Spinal cord (tissue), 10 donors: ENCODE measurements around the gene PIGZ. TPM values are rescaled to one million over a fixed set of nuclear protein-coding genes. Genes with fewer than 3 reads are reported as not detected.

ENCODE experiments used
- DNase-seq, 6 donors: peaks; one replicate each; pipeline versions ENCODE4 v3.0.0 to v3.0.0-alpha.2; 2013 to 2015; ENCODE audit warnings: low spot score in 6 of 6, low read depth in 4 of 6
- H3K27ac ChIP-seq: one replicate; pipeline ENCODE4 v1.5.1; 2013; ENCODE audit warnings: low read depth, low read length, control low read depth
- H3K27me3 ChIP-seq: one replicate; pipeline ENCODE4 v1.6.1; 2013; ENCODE audit warnings: low read length; ENCODE audit not compliant: control insufficient read depth, insufficient read depth
- H3K36me3 ChIP-seq: one replicate; pipeline ENCODE4 v1.6.1; 2013; ENCODE audit warnings: low read length; ENCODE audit not compliant: control insufficient read depth, insufficient read depth
- H3K4me1 ChIP-seq: one replicate; pipeline ENCODE4 v1.6.1; 2013; ENCODE audit warnings: low read length; ENCODE audit not compliant: control insufficient read depth, insufficient read depth
- H3K4me3 ChIP-seq: one replicate; pipeline ENCODE4 v1.5.1; 2013; ENCODE audit warnings: low read depth, low read length, control low read depth
- H3K9me3 ChIP-seq: one replicate; pipeline ENCODE4 v1.6.1; 2013; ENCODE audit warnings: low read length; ENCODE audit not compliant: control insufficient read depth, insufficient read depth
- WGBS: methylation state at CpG from one replicate; pipeline ENCODE4 v1.1.5; 2013; ENCODE audit warnings: missing lambda C conversion rate; ENCODE audit not compliant: insufficient coverage; 5-methylcytosine and 5-hydroxymethylcytosine counted together
- polyA plus RNA-seq, 2 donors: library from polyadenylated mRNA; unstranded; fragments of 120-200 nt; gene quantifications; one replicate each; pipeline ENCODE4 v1.2.1, GENCODE V29; 2013; ENCODE audit not compliant: insufficient read length in 2 of 2
- total RNA-seq, 2 donors: library from RNA; depleted of rRNA in 1 of 2; stranded (reverse); fragments of 120-200 nt in 1 of 2; fragments of >200 nt in 1 of 2; gene quantifications; one replicate each; pipeline versions ENCODE4 v1.2.3 to v1.2.4, GENCODE V29; 2013 to 2014
- donor health status: healthy.

PIGZ gene
- total and polyA plus RNA-seq, 4 donors, result 3.0 to 15.0 (median 6.9) TPM

DNA sequence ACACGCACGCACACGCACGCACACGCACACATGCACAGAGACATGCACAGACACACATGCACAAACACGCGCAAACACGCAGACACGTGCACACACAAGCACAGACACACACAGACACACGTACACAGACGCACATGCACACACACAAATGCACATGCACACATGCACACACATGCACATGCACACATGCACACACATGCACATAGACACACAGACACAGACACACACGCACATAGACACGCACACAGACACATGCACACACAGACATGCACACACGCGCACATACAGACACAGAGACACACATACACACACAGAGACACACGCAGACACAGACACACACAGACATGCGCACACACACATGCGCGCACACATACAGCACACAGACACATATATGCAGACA, 26.4 kb upstream of the PIGZ start:
- WGBS, result 94% methylated on average over 17 of the region's 19 CpGs
- no peaks in the 10 kb centered on the region for H3K36me3 ChIP-seq
- H3K4me1 ChIP-seq, result peaks cover 3% of the 10 kb centered on the region
- no peak overlapping the region for H3K4me3 ChIP-seq
- no peaks in the 10 kb centered on the region for H3K27me3 ChIP-seq
- no peaks in the 10 kb centered on the region for H3K9me3 ChIP-seq
- no peak for DNase-seq
- H3K27ac ChIP-seq, result no peak overlapping the region

DNA sequence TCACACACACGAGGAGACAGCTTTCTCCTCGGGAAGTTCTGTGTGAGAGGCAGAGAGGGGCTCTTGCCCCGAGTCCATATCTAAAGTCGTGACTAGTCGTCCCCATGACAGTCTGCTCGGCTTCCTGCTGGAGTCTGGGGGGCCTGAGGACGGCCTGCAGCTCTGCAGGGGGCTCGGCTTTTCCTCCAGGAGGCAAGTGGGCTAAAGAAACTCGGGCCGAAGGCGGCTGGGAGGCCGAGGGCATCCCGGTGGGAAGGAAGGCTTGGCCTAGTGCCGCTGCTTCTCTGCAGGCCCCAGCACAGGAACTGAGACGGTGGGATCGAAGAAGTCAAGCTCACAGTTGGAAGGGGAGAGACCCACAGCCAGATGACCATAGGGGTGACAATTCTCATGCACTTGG, 25.4 kb upstream of the PIGZ start:
- Histone ChIP-seq H3K4me3 (no peak overlapping the region), H3K36me3 (no peaks in the 10 kb centered on the region), H3K9me3 (no peaks in the 10 kb centered on the region), H3K27me3 (no peaks in the 10 kb centered on the region), H3K27ac (no peak overlapping the region), H3K4me1 (peaks cover 3% of the 10 kb centered on the region)
- 48% methylated on average over 16 of the region's 16 CpGs for WGBS
- no peak for DNase-seq

DNA sequence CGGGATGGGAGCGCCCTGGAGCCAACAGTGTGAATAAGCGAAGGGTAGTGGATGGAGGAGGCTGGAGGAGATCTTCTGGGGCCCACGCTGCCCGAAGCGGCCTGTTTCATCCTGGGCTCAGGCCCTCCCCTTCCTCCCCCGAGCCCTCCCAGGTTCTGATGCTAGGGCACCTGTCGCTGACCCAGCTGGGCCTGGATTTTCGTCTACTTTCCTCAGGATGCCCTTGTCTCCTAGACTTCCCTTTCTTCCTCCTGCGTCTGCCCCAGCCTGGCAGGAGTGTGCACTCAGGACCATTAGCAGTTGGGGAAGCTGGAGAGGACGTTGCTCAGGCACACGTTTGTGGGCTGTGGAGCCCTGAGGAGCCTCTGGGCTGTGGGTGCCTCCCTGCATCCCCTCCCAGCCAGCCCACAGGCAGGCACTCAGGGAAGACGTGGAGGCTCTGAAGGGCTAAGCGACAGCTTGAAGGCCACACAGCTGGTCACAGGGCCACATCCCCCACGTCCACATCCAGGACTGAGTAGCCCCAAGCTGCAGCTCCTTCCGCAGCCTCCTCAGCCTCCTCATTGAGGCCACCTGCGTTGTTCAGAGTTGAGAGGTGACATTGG, 23.9 kb upstream of the PIGZ start:
- no peaks in the 10 kb centered on the region for H3K36me3 ChIP-seq
- no peak overlapping the region for H3K4me3 ChIP-seq
- H3K27ac ChIP-seq, result no peak overlapping the region
- no peaks in the 10 kb centered on the region for H3K9me3 ChIP-seq
- WGBS, result 92% methylated on average over 14 of the region's 17 CpGs
- peaks cover 3% of the 10 kb centered on the region for H3K4me1 ChIP-seq
- no peaks in the 10 kb centered on the region for H3K27me3 ChIP-seq
- DNase-seq, result no peak

DNA sequence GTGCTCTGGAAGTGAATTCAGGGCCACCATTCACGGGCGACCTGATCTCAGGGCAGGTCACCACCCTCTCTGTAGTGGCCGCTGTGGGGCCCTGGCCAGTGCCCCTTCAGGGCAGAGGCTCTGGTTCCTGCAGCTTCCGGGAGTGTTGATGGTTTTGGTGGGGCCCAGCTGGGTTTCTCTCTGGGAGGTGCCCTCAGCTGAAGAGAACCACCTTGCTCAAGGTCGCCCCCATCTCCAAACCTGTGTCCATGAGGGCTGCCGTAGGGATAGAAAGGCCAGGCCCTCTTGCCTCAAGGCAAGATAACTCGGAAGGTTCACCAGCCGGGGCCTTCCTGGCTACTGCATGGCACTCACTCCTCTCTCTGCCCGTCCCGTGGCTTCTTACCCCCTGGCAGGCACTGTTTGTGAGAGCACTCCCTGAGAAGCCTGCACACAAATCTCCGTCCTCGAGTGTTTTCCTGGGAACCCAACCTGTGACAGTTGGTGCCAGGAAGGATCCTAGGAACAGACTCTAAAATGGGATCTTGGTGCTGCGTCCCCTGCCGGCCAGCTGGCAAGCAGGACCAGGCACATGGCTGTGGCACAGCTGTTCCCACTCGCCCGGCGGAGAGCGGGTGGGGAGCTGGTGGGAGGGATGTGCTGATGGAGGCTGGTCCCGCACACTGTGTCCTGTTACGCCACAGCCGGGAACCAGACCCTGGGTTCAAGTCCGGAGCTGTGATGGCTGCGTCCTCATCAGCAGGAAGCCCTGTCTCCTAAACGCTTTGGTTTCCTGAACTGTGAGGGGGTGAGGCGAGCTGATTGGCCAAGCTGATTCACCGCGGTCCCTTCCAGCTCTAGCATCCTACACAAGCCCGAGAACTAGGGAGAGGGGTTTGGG, 23.2 kb upstream of the PIGZ start:
- DNase-seq, result no peak
- Histone ChIP-seq H3K9me3 (no peaks in the 10 kb centered on the region), H3K36me3 (no peaks in the 10 kb centered on the region), H3K4me3 (no peak overlapping the region), H3K27me3 (no peaks in the 10 kb centered on the region), H3K27ac (no peak overlapping the region), H3K4me1 (peaks cover 3% of the 10 kb centered on the region)
- 85% methylated on average over 27 of the region's 28 CpGs for WGBS

DNA sequence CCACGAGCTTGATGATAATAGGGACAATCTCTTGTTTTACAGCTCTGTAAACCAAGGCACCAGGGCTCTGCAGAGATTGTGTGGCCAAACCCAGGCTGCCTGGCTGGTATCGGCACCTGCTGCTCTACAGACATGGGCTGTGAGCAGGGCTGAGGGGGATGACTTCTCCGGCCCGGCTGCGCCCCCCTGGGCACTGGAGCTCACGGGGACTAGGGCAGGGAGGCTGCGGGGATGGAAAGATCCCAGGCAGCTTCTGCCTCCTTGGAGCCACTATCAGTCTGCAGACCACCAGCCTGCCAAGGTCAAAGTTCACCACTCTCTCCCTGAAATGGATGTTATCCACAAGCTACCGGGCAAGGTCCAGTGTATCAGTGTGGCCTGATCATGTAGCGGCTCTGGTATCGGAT, 22.0 kb upstream of the PIGZ start:
- Histone ChIP-seq H3K9me3 (no peaks in the 10 kb centered on the region), H3K36me3 (no peaks in the 10 kb centered on the region), H3K4me1 (peaks cover under 1% of the 10 kb centered on the region), H3K27ac (no peak overlapping the region), H3K4me3 (no peak overlapping the region), H3K27me3 (no peaks in the 10 kb centered on the region)
- no peak for DNase-seq
- 92% methylated on average over 10 of the region's 10 CpGs for WGBS

DNA sequence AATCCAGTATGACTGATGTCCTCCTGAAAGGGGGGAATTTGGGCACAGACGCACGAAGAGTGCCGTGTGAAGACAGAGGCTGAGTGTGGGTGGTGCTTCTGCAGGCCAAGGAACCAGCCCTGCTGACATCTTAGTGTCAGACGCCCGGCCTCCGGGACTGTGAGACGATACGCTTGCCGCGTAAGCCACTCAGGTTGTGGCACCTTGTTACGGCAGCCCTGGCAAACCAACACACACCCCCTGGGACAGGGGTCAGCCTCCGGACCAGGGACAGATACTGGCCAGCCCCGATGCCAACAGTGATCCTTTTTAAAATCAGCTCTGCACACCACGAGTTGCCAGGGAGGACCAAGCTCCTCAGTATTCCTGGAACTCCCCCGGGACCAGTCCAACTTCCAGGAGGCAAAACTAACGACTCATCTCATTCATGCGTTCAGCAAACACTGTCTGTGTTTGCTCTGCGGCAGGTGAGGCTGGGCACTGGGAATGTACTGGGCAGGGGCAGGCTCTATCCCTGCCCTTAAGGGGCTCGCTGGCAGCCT, 21.2 kb upstream of the PIGZ start:
- Histone ChIP-seq H3K27me3 (no peaks in the 10 kb centered on the region), H3K36me3 (no peaks in the 10 kb centered on the region), H3K4me1 (no peaks in the 10 kb centered on the region), H3K27ac (no peak overlapping the region), H3K9me3 (no peaks in the 10 kb centered on the region), H3K4me3 (no peak overlapping the region)
- DNase-seq, result peak in 1 of 6 donors; percentile 2
- 88% methylated on average over 18 of the region's 19 CpGs for WGBS

DNA sequence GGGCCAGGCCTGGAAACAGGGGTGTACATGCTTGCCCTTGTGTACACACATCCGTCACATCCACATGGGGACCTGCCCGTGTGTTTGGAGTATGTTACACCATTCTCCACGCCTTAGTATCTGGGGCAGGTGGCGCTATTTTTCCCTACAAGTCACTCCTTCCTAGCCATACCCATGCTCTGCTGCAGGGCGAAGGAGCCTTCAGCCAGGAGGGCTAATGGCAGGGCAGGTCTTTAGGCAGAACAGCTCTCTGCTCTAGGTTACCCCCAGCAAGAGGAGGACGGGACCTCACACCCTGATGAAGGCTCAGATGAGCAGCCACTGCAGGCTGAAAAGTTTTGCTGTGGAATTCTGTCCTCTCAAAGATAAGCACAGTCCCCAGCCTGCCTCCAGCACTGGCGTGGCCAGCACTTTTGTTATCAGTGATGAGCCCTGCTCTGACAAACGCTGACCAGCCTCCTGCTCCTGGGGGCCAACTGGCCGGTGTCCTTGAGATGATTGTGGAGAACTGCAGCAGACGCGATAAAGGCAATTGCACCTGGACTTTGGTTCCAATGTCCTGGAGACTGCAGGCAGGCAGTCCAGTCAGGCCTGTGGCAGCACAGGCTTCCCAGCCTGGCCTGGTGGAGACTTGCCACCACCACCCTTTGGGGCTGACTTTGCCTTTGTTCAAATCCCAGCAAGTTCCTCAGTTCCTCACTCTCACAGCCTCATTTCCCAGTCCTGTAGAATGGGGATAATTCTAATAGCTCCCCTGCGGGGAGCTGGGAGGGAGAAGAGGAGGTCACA, 19.8 kb upstream of the PIGZ start:
- DNase-seq, result peak in 1 of 6 donors; percentile 7
- no peaks in the 10 kb centered on the region for H3K9me3 ChIP-seq
- no peaks in the 10 kb centered on the region for H3K4me1 ChIP-seq
- H3K27ac ChIP-seq, result no peak overlapping the region
- no peak overlapping the region for H3K4me3 ChIP-seq
- no peaks in the 10 kb centered on the region for H3K36me3 ChIP-seq
- 68% methylated on average over 9 of the region's 12 CpGs for WGBS
- H3K27me3 ChIP-seq, result no peaks in the 10 kb centered on the region

DNA sequence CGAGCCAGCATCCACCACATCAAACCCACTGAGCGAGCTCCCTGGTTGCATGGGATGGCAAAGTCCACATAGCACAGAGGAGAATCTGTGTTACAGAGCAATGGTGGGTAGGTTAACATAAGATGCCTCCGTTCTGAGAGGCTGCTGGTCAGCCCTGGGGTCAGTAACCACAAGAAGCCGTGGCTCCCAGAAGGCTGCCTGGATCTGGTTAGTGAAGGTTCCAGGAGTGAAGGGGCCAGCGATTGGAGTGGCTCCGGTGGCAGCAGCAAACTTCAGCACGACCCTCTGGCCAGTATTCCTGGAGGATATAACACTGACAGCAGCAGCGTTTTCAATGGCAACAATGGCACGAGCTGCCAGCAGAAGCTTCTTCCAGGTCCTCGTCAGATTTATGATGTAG, 18.4 kb upstream of the PIGZ start:
- H3K4me1 ChIP-seq, result no peaks in the 10 kb centered on the region
- DNase-seq, result no peak
- no peaks in the 10 kb centered on the region for H3K9me3 ChIP-seq
- no peaks in the 10 kb centered on the region for H3K27me3 ChIP-seq
- H3K27ac ChIP-seq, result no peak overlapping the region
- no peaks in the 10 kb centered on the region for H3K36me3 ChIP-seq
- no peak overlapping the region for H3K4me3 ChIP-seq
- 86% methylated on average over 8 of the region's 10 CpGs for WGBS

DNA sequence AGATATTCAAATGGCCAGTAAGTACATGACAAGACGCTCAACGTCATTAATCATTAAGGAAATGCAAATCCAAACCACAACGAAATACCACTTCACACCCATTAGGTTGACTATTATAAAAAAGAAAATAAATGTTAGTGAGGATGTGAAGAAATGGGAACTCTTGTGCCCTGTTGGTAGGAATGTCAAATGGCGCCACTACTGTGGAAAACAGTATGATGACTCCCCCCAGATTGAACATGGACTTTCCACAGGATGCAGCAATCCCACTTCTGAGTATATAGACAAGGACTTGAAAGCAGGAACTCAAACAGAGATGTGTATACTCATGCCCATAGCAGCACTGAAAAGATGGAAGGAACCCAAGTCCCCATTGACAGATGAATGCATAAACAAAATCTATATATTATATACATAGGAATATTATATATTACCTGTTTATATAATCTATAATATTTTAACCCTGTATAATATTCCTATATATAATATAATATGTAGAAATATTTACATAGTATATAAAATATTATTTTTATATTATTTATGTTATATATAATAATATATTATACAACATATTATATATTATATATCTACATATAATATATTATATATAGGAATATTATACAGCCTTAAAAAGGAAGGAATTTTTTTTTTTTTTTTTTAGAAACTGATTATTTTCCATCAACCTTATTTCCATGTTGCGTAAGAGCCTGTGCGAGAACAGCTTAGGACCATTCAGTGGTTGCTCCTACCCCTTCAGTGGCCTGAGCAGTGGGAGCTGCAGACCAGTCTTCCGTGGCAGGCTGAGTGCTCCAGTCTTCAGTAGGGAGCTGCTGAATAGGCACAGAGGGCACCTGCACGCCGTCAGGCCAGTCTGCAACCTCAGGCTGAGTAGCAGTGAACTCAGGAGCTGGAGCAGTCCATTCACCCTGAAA, 17.6 kb upstream of the PIGZ start:
- Histone ChIP-seq H3K9me3 (no peaks in the 10 kb centered on the region), H3K4me1 (no peaks in the 10 kb centered on the region), H3K27me3 (no peaks in the 10 kb centered on the region), H3K36me3 (no peaks in the 10 kb centered on the region), H3K4me3 (no peak overlapping the region), H3K27ac (no peak overlapping the region)
- no peak for DNase-seq
- WGBS, result 95% methylated on average over 5 of the region's 9 CpGs
